HEK293 (cell line): ENCODE results near the gene DCHS1.
A peak's percentile ranks its signal among the peaks of the same experiment; 100 is the strongest.

Experiments
- BCL11A ChIP-seq: fragments of 450-650 bp; formaldehyde crosslinking; IDR thresholded peaks from 2 replicates; pipeline ENCODE4 v1.5.1; 2016; ENCODE audit warnings: low read depth, missing biosample characterization, missing genetic modification characterization
- BCL11B ChIP-seq: fragments of 450-650 bp; formaldehyde crosslinking; IDR thresholded peaks from 2 replicates; pipeline ENCODE4 v1.5.1; 2016; ENCODE audit warnings: low read depth, missing biosample characterization, missing genetic modification characterization
- FEZF1 ChIP-seq: fragments of 450-650 bp; formaldehyde crosslinking; IDR thresholded peaks from 2 replicates; pipeline ENCODE4 v1.5.1; 2016; ENCODE audit warnings: missing biosample characterization, missing genetic modification characterization
- MYNN ChIP-seq: fragments of 450-650 bp; formaldehyde crosslinking; IDR thresholded peaks from 2 replicates; pipeline ENCODE4 v1.5.1; 2016; ENCODE audit warnings: missing biosample characterization, missing genetic modification characterization, borderline replicate concordance
- REST ChIP-seq: fragments of 450-650 bp; formaldehyde crosslinking; IDR thresholded peaks from 2 replicates; pipeline ENCODE4 v1.5.1; 2016; ENCODE audit warnings: missing biosample characterization, missing genetic modification characterization
- SP7 ChIP-seq: fragments of 450-650 bp; formaldehyde crosslinking; IDR thresholded peaks from 2 replicates; pipeline ENCODE4 v1.5.1; 2016; ENCODE audit warnings: missing biosample characterization, missing genetic modification characterization
- YY2 ChIP-seq: fragments of 450-650 bp; formaldehyde crosslinking; IDR thresholded peaks from 2 replicates; pipeline ENCODE4 v1.5.1; 2016; ENCODE audit warnings: missing biosample characterization, missing genetic modification characterization
- ZNF138 ChIP-seq: fragments of 450-650 bp; formaldehyde crosslinking; IDR thresholded peaks from 2 replicates; pipeline ENCODE4 v1.5.1; 2016; ENCODE audit warnings: missing biosample characterization, missing genetic modification characterization, borderline replicate concordance
- ZNF202 ChIP-seq: fragments of 450-650 bp; formaldehyde crosslinking; IDR thresholded peaks from 2 replicates; pipeline ENCODE4 v1.5.1; 2016; ENCODE audit warnings: missing biosample characterization, missing genetic modification characterization, borderline replicate concordance
- ZNF221 ChIP-seq: fragments of 450-650 bp; formaldehyde crosslinking; IDR thresholded peaks from 2 replicates; pipeline ENCODE4 v1.5.1; 2017; ENCODE audit warnings: missing biosample characterization, missing genetic modification characterization, borderline replicate concordance
- ZNF280D ChIP-seq: fragments of 450-650 bp; formaldehyde crosslinking; IDR thresholded peaks from 2 replicates; pipeline ENCODE4 v1.5.1; 2016; ENCODE audit warnings: missing biosample characterization, missing genetic modification characterization
- ZNF292 ChIP-seq: fragments of 450-650 bp; formaldehyde crosslinking; IDR thresholded peaks from 2 replicates; pipeline ENCODE4 v1.5.1; 2016; ENCODE audit warnings: low read depth, missing biosample characterization, missing genetic modification characterization, borderline replicate concordance
- ZNF324 ChIP-seq: fragments of 450-650 bp; formaldehyde crosslinking; IDR thresholded peaks from 2 replicates; pipeline ENCODE4 v1.5.1; 2016; ENCODE audit warnings: missing biosample characterization, missing genetic modification characterization
- ZNF560 ChIP-seq: fragments of 450-650 bp; formaldehyde crosslinking; IDR thresholded peaks from 2 replicates; pipeline ENCODE4 v1.5.1; 2017; ENCODE audit warnings: missing biosample characterization, missing genetic modification characterization, borderline replicate concordance
- ZNF624 ChIP-seq: fragments of 450-650 bp; formaldehyde crosslinking; IDR thresholded peaks from 2 replicates; pipeline ENCODE4 v1.5.1; 2017; ENCODE audit warnings: missing biosample characterization, missing genetic modification characterization
- ZNF677 ChIP-seq: fragments of 450-650 bp; IDR thresholded peaks from 2 replicates; pipeline ENCODE4 v1.5.0; 2018; ENCODE audit warnings: missing biosample characterization, mild to moderate bottlenecking, missing genetic modification characterization, moderate library complexity
- ZNF707 ChIP-seq: fragments of 450-650 bp; formaldehyde crosslinking; IDR thresholded peaks from 2 replicates; pipeline ENCODE4 v1.5.1; 2016; ENCODE audit warnings: missing biosample characterization, missing genetic modification characterization
- ZNF791 ChIP-seq: fragments of 450-650 bp; formaldehyde crosslinking; IDR thresholded peaks from 2 replicates; pipeline ENCODE4 v1.5.1; 2016; ENCODE audit warnings: missing biosample characterization, missing genetic modification characterization
- ZSCAN23 ChIP-seq: fragments of 450-650 bp; formaldehyde crosslinking; IDR thresholded peaks from 2 replicates; pipeline ENCODE4 v1.5.1; 2016; ENCODE audit warnings: missing biosample characterization, missing genetic modification characterization
- TF ChIP-seq, protein P1 (sequence below): fragments of 450-650 bp; formaldehyde crosslinking; IDR thresholded peaks from 2 replicates; pipeline ENCODE4 v1.5.1; 2016; ENCODE audit warnings: missing biosample characterization, missing genetic modification characterization
- TF ChIP-seq, protein P2 (sequence below): fragments of 450-650 bp; formaldehyde crosslinking; IDR thresholded peaks from 2 replicates; pipeline ENCODE4 v1.5.1; 2016; ENCODE audit warnings: missing biosample characterization, missing genetic modification characterization, low read depth
- TF ChIP-seq, protein P3 (sequence below): fragments of 450-650 bp; formaldehyde crosslinking; optimal IDR thresholded peaks from 2 replicates; pipeline ENCODE3; 2016; ENCODE audit warnings: missing biosample characterization, mild to moderate bottlenecking, missing genetic modification characterization
- TF ChIP-seq, protein P4 (sequence below): fragments of 450-650 bp; formaldehyde crosslinking; IDR thresholded peaks from 2 replicates; pipeline ENCODE4 v1.5.1; 2016; ENCODE audit warnings: missing biosample characterization, missing genetic modification characterization

The DCHS1 gene

DNA sequence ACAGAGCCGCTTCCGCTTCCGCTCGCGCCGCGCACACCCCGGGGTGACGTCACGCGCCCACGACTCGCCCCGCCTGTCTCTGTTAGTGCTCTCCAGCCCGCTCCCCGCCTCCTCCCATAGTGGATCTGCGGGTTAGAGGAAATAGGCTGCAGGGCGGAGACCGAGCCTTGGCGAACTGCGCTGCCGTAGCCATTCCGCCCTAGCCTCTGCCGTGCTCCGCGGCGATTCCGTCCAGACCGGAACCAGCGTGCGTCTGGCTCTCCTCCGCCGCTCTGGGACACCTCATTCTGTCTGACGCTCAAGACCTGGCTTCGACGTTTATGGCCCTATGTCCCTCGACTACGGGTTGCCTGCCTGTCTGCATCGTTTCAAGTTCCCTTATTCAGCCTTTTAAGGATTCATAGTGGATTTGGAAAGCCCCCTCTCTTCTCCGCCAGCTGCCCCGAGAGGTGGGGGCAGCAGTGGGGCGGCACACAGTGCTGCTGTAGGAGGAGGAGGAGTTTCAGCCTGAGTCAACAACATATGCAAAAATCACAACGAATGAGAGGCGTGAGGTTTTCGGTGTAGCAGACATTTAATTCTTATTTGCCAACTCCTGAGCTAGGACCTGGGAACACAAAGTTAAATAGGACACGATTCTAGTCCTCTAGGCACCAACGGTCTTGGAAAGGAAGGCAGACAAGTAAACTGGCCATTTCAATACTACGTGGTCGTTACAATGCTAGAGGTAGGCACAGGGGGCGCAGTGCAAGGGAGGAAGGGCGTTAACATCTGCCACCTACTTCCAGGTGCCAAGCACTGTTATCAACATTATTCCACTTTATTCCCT is 43.2 kb downstream of the DCHS1 start, which contains the start of gene TAF10 (continued):
- TF ChIP-seq ZNF280D (tag by site-specific recombination) (no peak), YY2 (no peak), ZNF324 (tag by site-specific recombination) (0 out of 2 replicates have a peak, but pooled peaks have one; percentile 55), ZSCAN23 (tag by site-specific recombination) (no peak), ZNF221 (tag by site-specific recombination) (no peak), BCL11A (no peak), ZNF791 (tag by site-specific recombination) (no peak), ZNF202 (tag by site-specific recombination) (no peak), ZNF560 (tag by site-specific recombination) (no peak), REST (tag by site-specific recombination) (0 out of 2 replicates have a peak, but pooled peaks have one; percentile 25), ZNF707 (tag by site-specific recombination) (no peak), ZNF138 (tag by site-specific recombination) (no peak), MYNN (no peak), BCL11B (no peak), FEZF1 (no peak), ZNF677 (tag by site-specific recombination) (no peak), ZNF292 (no peak), SP7 (tag by site-specific recombination) (peak; percentile 74), ZNF624 (no peak)
- TF ChIP-seq, protein P1, sequence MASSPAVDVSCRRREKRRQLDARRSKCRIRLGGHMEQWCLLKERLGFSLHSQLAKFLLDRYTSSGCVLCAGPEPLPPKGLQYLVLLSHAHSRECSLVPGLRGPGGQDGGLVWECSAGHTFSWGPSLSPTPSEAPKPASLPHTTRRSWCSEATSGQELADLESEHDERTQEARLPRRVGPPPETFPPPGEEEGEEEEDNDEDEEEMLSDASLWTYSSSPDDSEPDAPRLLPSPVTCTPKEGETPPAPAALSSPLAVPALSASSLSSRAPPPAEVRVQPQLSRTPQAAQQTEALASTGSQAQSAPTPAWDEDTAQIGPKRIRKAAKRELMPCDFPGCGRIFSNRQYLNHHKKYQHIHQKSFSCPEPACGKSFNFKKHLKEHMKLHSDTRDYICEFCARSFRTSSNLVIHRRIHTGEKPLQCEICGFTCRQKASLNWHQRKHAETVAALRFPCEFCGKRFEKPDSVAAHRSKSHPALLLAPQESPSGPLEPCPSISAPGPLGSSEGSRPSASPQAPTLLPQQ (tag by site-specific recombination) = 0 out of 2 replicates have a peak, but pooled peaks have one; percentile 63
- TF ChIP-seq, protein P2, sequence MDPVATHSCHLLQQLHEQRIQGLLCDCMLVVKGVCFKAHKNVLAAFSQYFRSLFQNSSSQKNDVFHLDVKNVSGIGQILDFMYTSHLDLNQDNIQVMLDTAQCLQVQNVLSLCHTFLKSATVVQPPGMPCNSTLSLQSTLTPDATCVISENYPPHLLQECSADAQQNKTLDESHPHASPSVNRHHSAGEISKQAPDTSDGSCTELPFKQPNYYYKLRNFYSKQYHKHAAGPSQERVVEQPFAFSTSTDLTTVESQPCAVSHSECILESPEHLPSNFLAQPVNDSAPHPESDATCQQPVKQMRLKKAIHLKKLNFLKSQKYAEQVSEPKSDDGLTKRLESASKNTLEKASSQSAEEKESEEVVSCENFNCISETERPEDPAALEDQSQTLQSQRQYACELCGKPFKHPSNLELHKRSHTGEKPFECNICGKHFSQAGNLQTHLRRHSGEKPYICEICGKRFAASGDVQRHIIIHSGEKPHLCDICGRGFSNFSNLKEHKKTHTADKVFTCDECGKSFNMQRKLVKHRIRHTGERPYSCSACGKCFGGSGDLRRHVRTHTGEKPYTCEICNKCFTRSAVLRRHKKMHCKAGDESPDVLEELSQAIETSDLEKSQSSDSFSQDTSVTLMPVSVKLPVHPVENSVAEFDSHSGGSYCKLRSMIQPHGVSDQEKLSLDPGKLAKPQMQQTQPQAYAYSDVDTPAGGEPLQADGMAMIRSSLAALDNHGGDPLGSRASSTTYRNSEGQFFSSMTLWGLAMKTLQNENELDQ = no peak
- TF ChIP-seq, protein P3, sequence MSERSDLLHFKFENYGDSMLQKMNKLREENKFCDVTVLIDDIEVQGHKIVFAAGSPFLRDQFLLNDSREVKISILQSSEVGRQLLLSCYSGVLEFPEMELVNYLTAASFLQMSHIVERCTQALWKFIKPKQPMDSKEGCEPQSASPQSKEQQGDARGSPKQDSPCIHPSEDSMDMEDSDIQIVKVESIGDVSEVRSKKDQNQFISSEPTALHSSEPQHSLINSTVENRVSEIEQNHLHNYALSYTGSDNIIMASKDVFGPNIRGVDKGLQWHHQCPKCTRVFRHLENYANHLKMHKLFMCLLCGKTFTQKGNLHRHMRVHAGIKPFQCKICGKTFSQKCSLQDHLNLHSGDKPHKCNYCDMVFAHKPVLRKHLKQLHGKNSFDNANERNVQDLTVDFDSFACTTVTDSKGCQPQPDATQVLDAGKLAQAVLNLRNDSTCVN = peak; percentile 72
- TF ChIP-seq, protein P4, sequence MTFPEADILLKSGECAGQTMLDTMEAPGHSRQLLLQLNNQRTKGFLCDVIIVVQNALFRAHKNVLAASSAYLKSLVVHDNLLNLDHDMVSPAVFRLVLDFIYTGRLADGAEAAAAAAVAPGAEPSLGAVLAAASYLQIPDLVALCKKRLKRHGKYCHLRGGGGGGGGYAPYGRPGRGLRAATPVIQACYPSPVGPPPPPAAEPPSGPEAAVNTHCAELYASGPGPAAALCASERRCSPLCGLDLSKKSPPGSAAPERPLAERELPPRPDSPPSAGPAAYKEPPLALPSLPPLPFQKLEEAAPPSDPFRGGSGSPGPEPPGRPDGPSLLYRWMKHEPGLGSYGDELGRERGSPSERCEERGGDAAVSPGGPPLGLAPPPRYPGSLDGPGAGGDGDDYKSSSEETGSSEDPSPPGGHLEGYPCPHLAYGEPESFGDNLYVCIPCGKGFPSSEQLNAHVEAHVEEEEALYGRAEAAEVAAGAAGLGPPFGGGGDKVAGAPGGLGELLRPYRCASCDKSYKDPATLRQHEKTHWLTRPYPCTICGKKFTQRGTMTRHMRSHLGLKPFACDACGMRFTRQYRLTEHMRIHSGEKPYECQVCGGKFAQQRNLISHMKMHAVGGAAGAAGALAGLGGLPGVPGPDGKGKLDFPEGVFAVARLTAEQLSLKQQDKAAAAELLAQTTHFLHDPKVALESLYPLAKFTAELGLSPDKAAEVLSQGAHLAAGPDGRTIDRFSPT (tag by site-specific recombination) = no peak; the same call in 1 of the 2 replicates
